Nephron (organoid): Measurements from ENCODE around the gene SPR.

Source experiments
- H3K27ac Mint-ChIP-seq, 3 experiments: 2 replicates each; pipeline ENCODE4 v1.8.0; 2020; ENCODE audit warnings: mixed read lengths in 3 of 3, mild to moderate bottlenecking in 2 of 3, moderate library complexity in 1 of 3
- H3K27me3 Mint-ChIP-seq: 2 replicates; pipeline ENCODE4 v1.8.0; 2021; ENCODE audit warnings: low read depth, mild to moderate bottlenecking, moderate library complexity, mixed read lengths
- H3K36me3 Mint-ChIP-seq: 2 replicates; pipeline ENCODE4 v1.8.0; 2020; ENCODE audit warnings: low read depth, mixed read lengths
- H3K4me1 Mint-ChIP-seq: 2 replicates; pipeline ENCODE4 v1.8.0; 2020; ENCODE audit warnings: mixed read lengths
- H3K4me3 Mint-ChIP-seq, 3 experiments: 2 replicates each; pipeline ENCODE4 v1.8.0; 2020; ENCODE audit warnings: mild to moderate bottlenecking in 3 of 3, mixed read lengths in 3 of 3, moderate library complexity in 2 of 3
- H3K9me3 Mint-ChIP-seq: 2 replicates; pipeline ENCODE4 v1.8.0; 2020; ENCODE audit warnings: mixed read lengths
- TF ChIP-seq, protein P1 (sequence below), 3 experiments: fragments of 200-600 bp; sonication (generic); IDR thresholded peaks; one replicate each; pipeline ENCODE4 v1.5.0; 2021; ENCODE audit warnings: antibody characterized with exemption in 3 of 3; ENCODE audit not compliant: unreplicated experiment in 3 of 3

SPR gene

DNA sequence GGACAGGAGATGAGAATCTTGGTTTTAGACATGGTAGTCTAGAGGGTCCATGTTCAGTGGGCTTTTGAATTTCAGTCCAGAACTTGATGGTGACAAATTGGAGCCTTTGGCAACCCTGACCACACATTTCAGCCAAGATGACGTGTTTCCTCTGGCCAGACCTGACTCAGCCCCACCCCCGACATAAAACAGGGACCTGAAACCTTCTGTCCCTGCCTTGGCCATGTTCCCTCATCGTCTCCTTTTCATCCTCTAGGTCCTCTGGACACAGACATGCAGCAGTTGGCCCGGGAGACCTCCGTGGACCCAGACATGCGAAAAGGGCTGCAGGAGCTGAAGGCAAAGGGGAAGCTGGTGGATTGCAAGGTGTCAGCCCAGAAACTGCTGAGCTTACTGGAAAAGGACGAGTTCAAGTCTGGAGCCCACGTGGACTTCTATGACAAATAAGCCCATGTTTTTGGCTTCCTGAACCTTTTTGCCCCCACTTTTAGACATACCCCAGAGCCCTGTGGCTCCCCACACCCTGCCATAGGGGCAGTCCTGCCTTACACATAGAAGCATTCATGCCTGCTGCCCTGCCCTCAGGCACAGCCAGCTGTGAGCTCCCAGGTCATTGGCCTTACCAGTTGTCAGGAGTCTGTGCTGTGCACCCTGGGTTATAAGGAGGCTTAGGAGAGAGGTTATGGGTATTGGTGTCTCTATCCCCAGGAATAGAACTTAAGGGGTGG, 4.0 kb downstream of the SPR start:
- Mint-ChIP-seq H3K27me3 (peaks cover 82% of the 10 kb centered on the region), H3K36me3 (no peaks in the 10 kb centered on the region), H3K27ac (no peak overlapping the region), H3K4me3 (no peak overlapping the region), H3K4me1 (peaks cover 8% of the 10 kb centered on the region), H3K9me3 (no peaks in the 10 kb centered on the region)
- TF ChIP-seq, protein P1, sequence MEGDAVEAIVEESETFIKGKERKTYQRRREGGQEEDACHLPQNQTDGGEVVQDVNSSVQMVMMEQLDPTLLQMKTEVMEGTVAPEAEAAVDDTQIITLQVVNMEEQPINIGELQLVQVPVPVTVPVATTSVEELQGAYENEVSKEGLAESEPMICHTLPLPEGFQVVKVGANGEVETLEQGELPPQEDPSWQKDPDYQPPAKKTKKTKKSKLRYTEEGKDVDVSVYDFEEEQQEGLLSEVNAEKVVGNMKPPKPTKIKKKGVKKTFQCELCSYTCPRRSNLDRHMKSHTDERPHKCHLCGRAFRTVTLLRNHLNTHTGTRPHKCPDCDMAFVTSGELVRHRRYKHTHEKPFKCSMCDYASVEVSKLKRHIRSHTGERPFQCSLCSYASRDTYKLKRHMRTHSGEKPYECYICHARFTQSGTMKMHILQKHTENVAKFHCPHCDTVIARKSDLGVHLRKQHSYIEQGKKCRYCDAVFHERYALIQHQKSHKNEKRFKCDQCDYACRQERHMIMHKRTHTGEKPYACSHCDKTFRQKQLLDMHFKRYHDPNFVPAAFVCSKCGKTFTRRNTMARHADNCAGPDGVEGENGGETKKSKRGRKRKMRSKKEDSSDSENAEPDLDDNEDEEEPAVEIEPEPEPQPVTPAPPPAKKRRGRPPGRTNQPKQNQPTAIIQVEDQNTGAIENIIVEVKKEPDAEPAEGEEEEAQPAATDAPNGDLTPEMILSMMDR (IDR thresholded peaks at IDR 0.05; ENCODE audit: unreplicated experiment in 3 of 3): no peak

DNA sequence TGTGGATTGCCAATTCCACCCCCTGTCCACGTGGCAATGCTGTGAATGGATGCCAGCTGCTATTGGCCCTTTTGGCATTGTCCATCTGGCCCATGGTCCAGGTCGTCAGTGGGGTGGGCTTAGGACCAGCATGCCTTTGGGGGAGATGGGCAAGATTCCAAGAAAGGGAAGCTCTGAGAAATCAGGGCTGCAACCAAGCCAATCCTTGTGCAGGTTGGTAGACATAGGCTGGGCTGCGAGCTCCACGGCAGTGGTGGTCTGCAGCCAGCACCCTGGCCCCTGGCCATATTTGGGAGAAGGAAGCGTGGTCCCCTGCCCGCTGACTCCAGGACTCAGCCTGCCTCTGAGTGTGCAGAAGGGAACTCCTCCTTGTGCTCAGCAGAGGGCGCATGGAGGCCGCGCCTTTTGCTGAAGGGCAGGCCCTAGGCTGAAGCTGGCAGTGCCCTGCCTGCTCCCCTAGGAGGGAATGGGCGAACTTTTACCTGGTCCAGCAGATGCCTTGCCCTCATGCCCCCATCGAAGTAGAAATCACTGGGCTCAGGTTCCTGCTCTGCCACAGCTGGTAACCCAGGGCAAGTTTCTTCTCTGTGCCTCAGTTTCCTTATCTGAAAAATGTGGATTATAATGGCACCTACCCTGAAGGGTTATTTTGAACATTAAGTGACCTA, 5.4 kb downstream of the SPR start:
- Mint-ChIP-seq H3K27ac (no peak overlapping the region), H3K9me3 (no peaks in the 10 kb centered on the region), H3K4me1 (peaks cover 8% of the 10 kb centered on the region), H3K4me3 (no peak overlapping the region), H3K27me3 (peaks cover 88% of the 10 kb centered on the region), H3K36me3 (no peaks in the 10 kb centered on the region)
- TF ChIP-seq, protein P1 (IDR thresholded peaks at IDR 0.05; ENCODE audit: unreplicated experiment in 3 of 3): peak; percentile 77 to 79 (median 79)

DNA sequence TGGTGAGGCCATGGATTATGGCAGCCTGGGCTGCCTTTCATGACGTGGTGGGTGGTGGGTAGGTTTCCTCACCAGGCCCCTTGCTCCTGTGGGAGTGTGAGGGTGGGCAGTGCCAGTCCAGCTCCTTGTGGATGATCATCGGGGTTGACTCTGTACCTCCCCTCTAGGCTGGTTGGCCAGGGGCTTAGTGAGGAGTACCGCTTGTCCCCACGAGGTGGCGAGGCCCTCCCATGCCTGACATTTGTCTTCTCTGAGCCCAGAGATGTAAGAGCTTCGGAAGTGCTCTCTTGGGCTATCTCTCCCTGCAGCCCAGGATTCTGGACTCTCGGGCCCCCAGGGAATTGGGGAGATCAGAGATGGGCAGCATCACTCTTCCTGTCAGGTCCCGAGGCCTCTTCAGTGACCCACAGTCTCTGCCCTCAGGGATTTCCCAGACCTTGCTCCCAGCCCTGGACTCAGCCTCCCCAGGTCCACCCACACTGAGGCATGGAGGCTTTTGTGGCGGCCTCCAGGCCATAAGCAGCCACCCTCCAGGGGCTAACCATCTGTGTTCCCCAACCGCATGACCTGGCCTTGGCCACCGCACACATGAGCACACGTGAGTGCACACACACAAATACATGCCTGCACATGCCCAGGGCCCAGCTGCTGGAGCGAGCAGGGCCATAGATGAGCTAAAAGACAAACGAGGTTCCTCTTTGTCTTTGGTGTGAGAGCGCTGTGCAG, 6.5 kb downstream of the SPR start:
- Mint-ChIP-seq H3K36me3 (no peaks in the 10 kb centered on the region), H3K9me3 (no peaks in the 10 kb centered on the region), H3K4me3 (no peak overlapping the region), H3K27me3 (peaks cover 92% of the 10 kb centered on the region), H3K4me1 (peaks cover 8% of the 10 kb centered on the region), H3K27ac (no peak overlapping the region)
- TF ChIP-seq, protein P1 (IDR thresholded peaks at IDR 0.05; ENCODE audit: unreplicated experiment in 3 of 3): peak; percentile 68 to 74 (median 72)

DNA sequence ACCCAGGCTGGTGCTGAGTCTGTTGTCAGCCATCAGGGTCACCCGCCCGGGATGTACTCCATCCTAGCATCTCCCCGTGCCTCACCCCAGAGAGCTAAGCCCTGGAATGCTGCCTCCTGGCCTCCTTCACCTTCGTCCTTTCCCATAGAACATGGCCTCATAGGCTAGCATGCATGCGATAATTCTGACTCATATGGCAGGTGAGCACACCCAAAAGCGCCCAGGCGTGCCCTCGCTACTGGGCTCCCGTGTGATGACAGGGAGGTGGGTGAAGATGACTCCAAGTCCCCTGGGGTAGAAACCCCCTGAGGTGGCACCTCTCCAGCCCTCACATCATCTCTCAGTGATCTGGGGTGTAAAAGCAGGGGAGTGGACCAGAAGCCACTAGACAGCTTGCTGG, 7.3 kb downstream of the SPR start:
- Mint-ChIP-seq H3K4me3 (no peak overlapping the region), H3K27ac (no peak overlapping the region), H3K9me3 (no peaks in the 10 kb centered on the region), H3K4me1 (peaks cover 8% of the 10 kb centered on the region), H3K27me3 (peaks cover 92% of the 10 kb centered on the region), H3K36me3 (no peaks in the 10 kb centered on the region)
- TF ChIP-seq, protein P1 (IDR thresholded peaks at IDR 0.05; ENCODE audit: unreplicated experiment in 3 of 3): no peak

DNA sequence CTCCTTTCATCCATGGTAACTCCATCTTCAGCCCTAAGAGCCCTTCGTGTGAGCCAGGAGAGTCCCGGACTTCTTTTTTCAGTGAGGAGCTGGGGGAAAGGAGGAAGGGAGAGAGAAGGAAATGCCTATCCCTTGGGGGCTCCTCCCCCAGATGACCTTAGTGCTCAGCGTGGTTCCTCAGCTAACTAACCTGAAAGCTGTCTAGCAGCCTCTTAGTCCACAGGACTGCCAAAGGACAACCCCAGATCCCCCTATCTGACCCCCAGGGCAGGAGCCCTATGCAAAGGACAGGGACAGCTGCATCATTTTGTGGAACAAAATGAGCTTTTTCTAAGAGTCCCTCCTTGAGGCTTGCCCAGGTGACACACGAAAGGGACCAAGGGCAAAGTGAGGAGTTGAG, 7.9 kb downstream of the SPR start:
- Mint-ChIP-seq H3K4me1 (peaks cover 8% of the 10 kb centered on the region), H3K27me3 (peaks cover 92% of the 10 kb centered on the region), H3K4me3 (no peak overlapping the region), H3K36me3 (no peaks in the 10 kb centered on the region), H3K9me3 (no peaks in the 10 kb centered on the region), H3K27ac (no peak overlapping the region)
- TF ChIP-seq, protein P1 (IDR thresholded peaks at IDR 0.05; ENCODE audit: unreplicated experiment in 3 of 3): no peak
